Right lobe of liver (tissue), 6 donors: ENCODE measurements around the gene FAM83C. TPM values are rescaled to one million over a fixed set of nuclear protein-coding genes. Genes with fewer than 3 reads are reported as not detected.

Experiments used
- ATAC-seq, 4 donors: fragments of 200-7000 bp; cut with Tn5 transposase; one replicate each; pipeline ENCODE4 v1.9.1; 2020; ENCODE audit warnings: mild to moderate bottlenecking in 4 of 4, moderate library complexity in 4 of 4
- DNase-seq, 3 donors: peaks; one replicate each; pipeline ENCODE4 v3.0.0-alpha.2; 2020
- H3K27ac ChIP-seq, 3 donors: fragments of 200-600 bp; one replicate each; pipeline ENCODE4 v1.8.0; 2022
- H3K27me3 ChIP-seq, 2 donors: fragments of 200-600 bp; one replicate each; pipeline ENCODE4 v1.8.0; 2022
- H3K36me3 ChIP-seq, 4 donors: fragments of 200-600 bp; sonication (generic) in 1 of 4; one replicate each; pipeline versions ENCODE4 v1.5.1 to v1.8.0; 2017 to 2022; ENCODE audit warnings: control low read depth in 1 of 4
- H3K4me1 ChIP-seq, 4 donors: fragments of 200-600 bp; sonication (generic) in 1 of 4; one replicate each; pipeline versions ENCODE4 v1.5.1 to v1.8.0; 2017 to 2022; ENCODE audit warnings: control low read depth in 1 of 4
- H3K4me3 ChIP-seq, 3 donors: fragments of 200-600 bp; one replicate each; pipeline ENCODE4 v1.8.0; 2022
- H3K9me3 ChIP-seq, 4 donors: fragments of 200-600 bp; sonication (generic) in 1 of 4; one replicate each; pipeline versions ENCODE4 v1.5.1 to v1.8.0; 2017 to 2022; ENCODE audit warnings: control low read depth in 1 of 4
- POLR2A ChIP-seq: fragments of 450-650 bp; IDR thresholded peaks from one replicate; pipeline ENCODE4 v1.6.1; 2017; ENCODE audit warnings: antibody characterized with exemption, mild to moderate bottlenecking
- WGBS: methylation state at CpG from one replicate; pipeline ENCODE4 v1.1.6; 2018; ENCODE audit warnings: low coverage, low lambda C conversion rate; ENCODE audit not compliant: insufficient coverage; ENCODE audit errors: missing lambda C conversion rate; 5-methylcytosine and 5-hydroxymethylcytosine counted together
- intact Hi-C, 2 donors: fragments of 100-400 bp; cut with DNase I; formaldehyde crosslinking; loops; one replicate each; pipeline versions ENCODE4 v1.11.2 to v1.14.1; 2022
- total RNA-seq, 6 experiments: library from RNA; depleted of rRNA in 2 of 6; stranded (reverse); fragments of >200 nt in 2 of 6; fragmentation: NEBNext Ultra II Directional in 3 of 6; extraction: Animal tissue kit (Norgen Biotek cat#: 25700) in 3 of 6; gene quantifications; one replicate each; pipeline versions ENCODE4 v1.1.0 to v1.2.4, GENCODE V29; 2016 to 2023
- TF ChIP-seq, protein P1 (sequence below), 4 donors: fragments of 200-600 bp in 3 of 4; fragments of 450-650 bp in 1 of 4; IDR thresholded peaks; one replicate each; pipeline versions ENCODE4 v1.5.1 to v1.8.0; 2016 to 2022; ENCODE audit warnings: antibody characterized with exemption in 4 of 4, mild to moderate bottlenecking in 2 of 4
- donor health status: DM: no; HTN: yes; CAD: no.
- donor health status: DM: no; HTN: no; CAD: no.
- donor health status: DM: no; HTN: no; CAD: no.
- donor health status: DM: no; HTN: yes; CAD: no.
- donor health status: DM: no; HTN: yes; CAD: no.

The FAM83C gene
- total RNA-seq, 6 experiments from 2014 or later: not detected

DNA sequence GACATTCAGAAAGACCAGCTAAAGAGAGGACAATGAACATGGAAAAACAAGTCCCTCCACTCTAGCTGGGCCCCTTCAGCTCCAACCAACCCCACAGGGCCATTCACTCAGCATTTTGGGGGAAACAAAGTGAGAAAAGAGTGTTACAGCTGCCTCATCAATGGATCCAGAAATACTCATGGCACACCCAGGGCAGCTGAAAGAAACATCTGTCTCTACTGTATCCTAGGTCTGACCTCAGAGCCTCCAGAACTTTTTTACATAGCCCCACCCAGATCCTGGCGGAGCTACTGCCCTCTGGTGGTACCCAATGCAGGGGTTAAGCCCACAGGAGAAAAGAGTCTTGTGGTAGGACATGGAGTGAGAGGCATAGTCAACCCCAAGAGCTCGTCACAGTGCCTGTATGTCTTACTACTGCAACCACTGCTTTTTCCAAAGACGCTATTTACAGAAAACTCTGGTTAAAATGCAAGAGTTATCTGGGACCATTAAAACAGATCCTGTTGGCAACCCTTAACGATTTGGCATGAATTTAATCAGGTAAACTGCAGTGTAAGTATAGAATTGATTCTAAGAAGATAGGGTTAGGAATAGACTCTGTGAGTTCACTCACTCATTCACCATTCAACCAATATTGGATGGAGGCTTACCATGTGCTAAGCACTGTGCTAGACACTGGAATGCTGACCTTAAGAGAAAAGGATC is 37.4 kb upstream of the FAM83C start:
- peaks cover 0 to 37% (median 23%) of the 10 kb centered on the region in 4 donors for H3K4me1 ChIP-seq
- no peak overlapping the region for H3K4me3 ChIP-seq
- no peak overlapping the region for H3K27ac ChIP-seq
- 82% methylated on average over 3 of the region's 4 CpGs for WGBS
- H3K36me3 ChIP-seq: no peaks in the 10 kb centered on the region
- ATAC-seq (peak; percentile 31 to 47 (median 41)), DNase-seq (peak in 1 of 3 donors; percentile 39)
- H3K9me3 ChIP-seq: no peaks in the 10 kb centered on the region
- H3K27me3 ChIP-seq: no peaks in the 10 kb centered on the region
- intact Hi-C loops: no loop called here
- TF ChIP-seq, protein P1, sequence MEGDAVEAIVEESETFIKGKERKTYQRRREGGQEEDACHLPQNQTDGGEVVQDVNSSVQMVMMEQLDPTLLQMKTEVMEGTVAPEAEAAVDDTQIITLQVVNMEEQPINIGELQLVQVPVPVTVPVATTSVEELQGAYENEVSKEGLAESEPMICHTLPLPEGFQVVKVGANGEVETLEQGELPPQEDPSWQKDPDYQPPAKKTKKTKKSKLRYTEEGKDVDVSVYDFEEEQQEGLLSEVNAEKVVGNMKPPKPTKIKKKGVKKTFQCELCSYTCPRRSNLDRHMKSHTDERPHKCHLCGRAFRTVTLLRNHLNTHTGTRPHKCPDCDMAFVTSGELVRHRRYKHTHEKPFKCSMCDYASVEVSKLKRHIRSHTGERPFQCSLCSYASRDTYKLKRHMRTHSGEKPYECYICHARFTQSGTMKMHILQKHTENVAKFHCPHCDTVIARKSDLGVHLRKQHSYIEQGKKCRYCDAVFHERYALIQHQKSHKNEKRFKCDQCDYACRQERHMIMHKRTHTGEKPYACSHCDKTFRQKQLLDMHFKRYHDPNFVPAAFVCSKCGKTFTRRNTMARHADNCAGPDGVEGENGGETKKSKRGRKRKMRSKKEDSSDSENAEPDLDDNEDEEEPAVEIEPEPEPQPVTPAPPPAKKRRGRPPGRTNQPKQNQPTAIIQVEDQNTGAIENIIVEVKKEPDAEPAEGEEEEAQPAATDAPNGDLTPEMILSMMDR (IDR thresholded peaks at IDR 0.05): peak; percentile 28 to 56 (median 52)
- TF ChIP-seq POLR2A: no peak

DNA sequence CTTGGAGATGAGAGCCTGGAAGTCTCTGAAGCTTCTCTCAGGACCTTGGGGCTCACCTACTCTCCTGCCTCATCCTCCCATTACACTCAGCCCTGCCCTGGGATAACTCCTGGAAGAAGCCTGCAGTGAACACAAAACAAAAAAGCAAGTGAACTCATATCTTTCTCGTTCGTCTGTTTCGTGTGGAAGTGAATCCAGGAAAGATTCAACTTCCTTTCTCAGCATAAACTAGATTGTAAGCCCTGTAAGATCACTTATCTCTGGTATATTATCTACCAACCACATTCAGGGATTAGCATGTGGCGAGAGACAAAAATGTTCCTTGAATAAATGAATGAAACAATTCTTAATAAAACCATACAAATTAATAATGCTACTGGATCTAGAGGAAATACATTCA is 36.5 kb upstream of the FAM83C start:
- 63% methylated on average over 4 of the region's 4 CpGs for WGBS
- peaks cover 0 to 32% (median 20%) of the 10 kb centered on the region in 4 donors for H3K4me1 ChIP-seq
- H3K27me3 ChIP-seq: no peaks in the 10 kb centered on the region
- no peaks in the 10 kb centered on the region for H3K36me3 ChIP-seq
- ATAC-seq (no peak), DNase-seq (no peak)
- H3K4me3 ChIP-seq: no peak overlapping the region
- H3K9me3 ChIP-seq: no peaks in the 10 kb centered on the region
- H3K27ac ChIP-seq: peak overlapping the region in 1 of 3 donors; percentile 8
- TF ChIP-seq POLR2A: no peak
- intact Hi-C loops: no loop called here

DNA sequence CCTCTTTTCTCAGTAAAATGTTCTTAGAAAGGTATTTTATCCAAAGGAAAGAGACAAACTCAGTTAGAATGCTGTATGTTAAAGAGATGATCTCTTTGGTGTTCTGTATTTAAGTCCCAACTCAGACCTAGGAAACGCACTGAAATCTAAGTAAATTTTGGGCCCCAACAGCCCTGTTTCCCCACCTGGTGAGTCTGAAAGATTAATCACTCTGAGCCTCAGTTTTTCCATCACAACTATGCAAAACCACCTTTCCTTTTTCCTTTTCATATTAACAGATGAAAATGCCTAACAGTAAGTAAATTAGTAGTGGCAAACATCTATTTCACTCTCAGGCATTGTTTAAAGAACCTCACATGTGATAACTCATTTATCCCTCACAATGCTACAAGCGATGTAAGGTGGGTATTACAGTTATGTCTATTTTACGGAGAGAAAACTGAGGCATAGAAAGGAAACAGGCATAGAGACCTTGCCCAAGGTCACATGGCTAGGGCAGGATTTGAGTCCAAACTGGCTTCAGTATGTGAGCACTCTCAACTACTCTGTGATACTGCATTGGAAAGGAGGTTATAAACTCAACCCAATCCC is 36.0 kb upstream of the FAM83C start:
- DNase-seq (no peak), ATAC-seq (no peak)
- WGBS: 81% methylated on average over 3 of the region's 3 CpGs
- no peaks in the 10 kb centered on the region for H3K36me3 ChIP-seq
- TF ChIP-seq, protein P1 (IDR thresholded peaks at IDR 0.05): no peak
- no peak for TF ChIP-seq POLR2A
- H3K4me3 ChIP-seq: no peak overlapping the region
- intact Hi-C loops: no loop called here
- H3K27me3 ChIP-seq: no peaks in the 10 kb centered on the region
- no peaks in the 10 kb centered on the region for H3K9me3 ChIP-seq
- peaks cover 0 to 28% (median 19%) of the 10 kb centered on the region in 4 donors for H3K4me1 ChIP-seq
- peak overlapping the region; percentile 8 to 67 (median 61) for H3K27ac ChIP-seq

DNA sequence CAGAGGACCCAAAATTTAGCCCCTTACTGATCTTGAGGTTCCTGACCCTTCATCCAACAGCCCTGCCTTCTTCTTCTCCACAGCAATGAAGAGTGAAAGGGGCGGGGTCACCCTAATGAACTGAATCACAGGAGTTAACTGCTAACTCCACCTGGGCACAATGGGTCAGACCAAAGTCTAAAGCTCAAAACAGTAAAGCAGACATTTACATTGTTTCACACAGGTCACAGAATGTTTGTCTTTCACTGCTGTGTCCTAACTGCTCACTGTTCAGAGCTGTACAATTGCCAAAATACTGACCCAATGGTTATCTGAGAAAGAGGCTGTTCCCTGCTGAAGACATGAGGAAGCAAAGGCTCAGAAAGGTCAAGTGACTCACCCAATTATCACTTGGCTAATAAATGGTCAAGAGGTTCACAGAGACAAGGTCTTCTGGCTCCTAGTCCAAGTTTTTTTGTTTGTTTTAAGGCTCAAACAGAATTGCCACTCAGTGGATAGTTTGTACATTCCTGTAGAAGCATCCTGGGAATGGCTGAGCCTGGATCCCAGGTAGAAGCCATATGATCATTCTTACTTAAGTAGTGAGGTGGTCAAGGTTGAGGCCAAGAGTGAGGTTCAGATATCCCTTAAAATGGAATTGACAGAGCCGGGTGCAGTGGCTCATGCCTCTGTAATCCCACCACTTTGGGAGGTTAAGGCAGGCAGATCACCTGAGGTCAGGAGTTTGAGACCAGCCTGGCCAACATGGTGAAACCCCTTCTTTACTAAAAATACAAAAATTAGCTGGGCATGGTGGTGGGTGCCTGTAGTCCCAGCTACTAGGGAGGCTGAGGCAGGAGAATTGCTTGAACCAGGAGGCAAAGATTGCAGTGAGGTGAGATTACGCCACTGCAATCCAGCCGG is 35.1 kb upstream of the FAM83C start:
- Histone ChIP-seq H3K27ac (peak overlapping the region; percentile 48 to 67 (median 61)), H3K9me3 (no peaks in the 10 kb centered on the region), H3K27me3 (no peaks in the 10 kb centered on the region), H3K4me3 (no peak overlapping the region), H3K4me1 (peaks cover 0 to 28% (median 19%) of the 10 kb centered on the region in 4 donors), H3K36me3 (no peaks in the 10 kb centered on the region)
- ATAC-seq: peak; percentile 86 to 93 (median 91)
- 44% methylated on average over 4 of the region's 4 CpGs for WGBS
- DNase-seq: peak in 2 of 3 donors; percentile 36 to 82
- intact Hi-C loops: no loop called here
- TF ChIP-seq, protein P1 (IDR thresholded peaks at IDR 0.05): no peak
- peak; percentile 27 for TF ChIP-seq POLR2A
